HG03280 (cell line): ENCODE results near the gene RFC2.

Experiments
- ATAC-seq: cut with Tn5 transposase; IDR thresholded peaks from one replicate; pipeline ENCODE4 v1.9.1; 2021; ENCODE audit warnings: mild to moderate bottlenecking, moderate library complexity; ENCODE audit not compliant: unreplicated experiment

The RFC2 gene

GRCh38 chr7:74194686-74195085 is 59.5 kb downstream of the RFC2 start:
- no peak for ATAC-seq

DNA sequence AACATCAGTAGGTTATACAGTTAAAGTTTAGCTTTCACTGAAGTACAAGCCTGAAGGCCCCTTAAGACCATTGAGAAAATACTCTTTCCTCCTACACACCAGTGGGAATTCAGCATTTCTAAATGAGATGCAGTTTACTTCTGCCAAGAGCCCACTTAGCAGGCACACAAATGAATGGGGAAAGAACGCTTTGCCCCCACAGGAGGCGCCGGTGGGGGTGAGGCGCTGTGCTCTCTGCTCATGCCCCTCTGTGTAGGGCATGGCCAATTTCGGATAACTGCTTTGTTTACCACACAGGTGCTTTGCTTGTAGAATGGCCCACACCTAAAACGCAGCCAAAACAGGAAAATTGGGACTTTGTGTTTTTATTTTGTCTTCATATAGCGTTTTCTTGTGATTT is 60.3 kb downstream of the RFC2 start:
- no peak for ATAC-seq

GRCh38 chr7:74193054-74193453 is 61.1 kb downstream of the RFC2 start:
- ATAC-seq: no peak

GRCh38 chr7:74191231-74191630 is 63.0 kb downstream of the RFC2 start:
- no peak for ATAC-seq

DNA sequence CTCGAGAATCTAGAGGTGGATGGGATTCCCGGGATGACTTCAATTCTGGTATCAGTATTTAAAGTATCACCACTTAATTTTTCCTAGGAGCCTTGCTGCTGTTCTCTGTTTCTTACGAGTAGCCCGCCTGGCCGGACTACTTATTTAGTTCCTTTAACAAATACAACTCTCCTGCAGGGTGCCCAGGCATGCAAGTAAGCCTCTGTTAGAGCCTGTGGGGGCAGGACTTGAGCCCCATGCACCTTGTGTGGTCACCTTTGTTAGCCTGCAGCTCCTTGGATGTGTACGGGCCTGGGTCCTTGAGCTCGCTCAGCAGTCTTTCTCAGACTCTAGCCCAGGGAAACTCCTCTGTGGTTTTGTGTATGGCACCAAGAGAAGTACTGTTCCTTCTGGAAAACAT is 63.9 kb downstream of the RFC2 start:
- ATAC-seq: no peak

- ATAC-seq: no peak
Measured at GRCh38 chr7:74187915-74188675, 66.1 kb downstream of the RFC2 start.

- no peak for ATAC-seq
Measured at GRCh38 chr7:74185636-74186035, 68.6 kb downstream of the RFC2 start.

- no peak for ATAC-seq
Measured at GRCh38 chr7:74185016-74185415, 69.2 kb downstream of the RFC2 start.

- ATAC-seq: no peak
Measured at GRCh38 chr7:74183653-74184450, 70.3 kb downstream of the RFC2 start.

GRCh38 chr7:74183142-74183541 is 71.1 kb downstream of the RFC2 start:
- no peak for ATAC-seq

DNA sequence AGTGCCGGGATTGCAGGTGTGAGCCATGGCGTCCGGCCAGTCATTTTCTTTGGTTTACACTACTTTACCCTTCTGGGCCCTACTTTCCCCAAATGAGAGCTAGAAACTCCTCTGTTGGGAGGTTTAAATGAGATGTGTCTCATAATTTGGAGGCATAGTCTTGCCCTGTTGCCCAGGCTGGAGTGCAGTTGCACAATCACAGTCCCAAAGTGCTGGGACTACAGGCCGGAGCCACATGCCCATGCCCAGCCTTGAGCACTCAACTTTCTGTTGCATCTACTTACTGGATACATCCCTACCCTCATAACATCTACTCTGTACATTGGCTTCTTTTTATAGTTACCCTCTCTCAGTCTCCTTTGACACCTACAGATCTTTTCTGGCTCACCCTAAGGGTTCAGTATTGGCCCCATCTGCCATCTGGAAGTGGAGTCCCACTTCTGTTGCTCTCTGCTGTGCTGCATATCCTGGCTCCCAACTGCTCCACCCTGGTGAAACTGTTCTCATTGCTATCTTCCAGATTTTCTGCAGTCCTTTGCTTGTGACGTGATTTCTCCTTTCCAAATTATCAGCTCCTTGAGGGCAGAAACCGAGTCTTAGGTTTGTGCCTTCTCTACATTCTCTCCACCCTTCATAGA is 71.6 kb downstream of the RFC2 start:
- no peak for ATAC-seq

- ATAC-seq: no peak
Measured at GRCh38 chr7:74181821-74182220, 72.4 kb downstream of the RFC2 start.
